DMS53 treated with DMSO at 0.1 percent for 48 hours (cell line): Measurements from ENCODE around the gene EDAR.

Experiments used
- DNase-seq: peaks from one replicate; lab custom pipeline; 2025; ENCODE audit not compliant: unreplicated experiment; lab: John Stamatoyannopoulos, UW

EDAR gene

GRCh38 chr2:109005686-109006204 is 16.7 kb upstream of the EDAR start:
- no peak for DNase-seq

GRCh38 chr2:109001201-109001600 is 12.2 kb upstream of the EDAR start:
- no peak for DNase-seq

- no peak for DNase-seq
Measured at GRCh38 chr2:109000738-109001137, 11.7 kb upstream of the EDAR start.

GRCh38 chr2:108998911-108999310 is 9.9 kb upstream of the EDAR start:
- DNase-seq: no peak

GRCh38 chr2:108994178-108994577 is 5.2 kb upstream of the EDAR start:
- DNase-seq: no peak

GRCh38 chr2:108993095-108993937 is 4.3 kb upstream of the EDAR start:
- DNase-seq: no peak

- DNase-seq: no peak
Measured at GRCh38 chr2:108988076-108988795, 784 bp downstream of the EDAR start.

GRCh38 chr2:108986916-108987510 is 2.0 kb downstream of the EDAR start:
- DNase-seq: no peak

GRCh38 chr2:108983610-108984009 is 5.4 kb downstream of the EDAR start:
- no peak for DNase-seq

- no peak for DNase-seq
Measured at GRCh38 chr2:108983061-108983460, 6.0 kb downstream of the EDAR start.

GRCh38 chr2:108982259-108982679 is 6.8 kb downstream of the EDAR start:
- peak; percentile 37 for DNase-seq

- no peak for DNase-seq
Measured at GRCh38 chr2:108981846-108982245, 7.2 kb downstream of the EDAR start.

- no peak for DNase-seq
Measured at GRCh38 chr2:108980076-108980475, 8.9 kb downstream of the EDAR start.

GRCh38 chr2:108979461-108979860 is 9.6 kb downstream of the EDAR start:
- no peak for DNase-seq

- peak; percentile 49 for DNase-seq
Measured at GRCh38 chr2:108978709-108979111, 10.3 kb downstream of the EDAR start.

GRCh38 chr2:108975613-108976435 is 13.2 kb downstream of the EDAR start:
- no peak for DNase-seq

GRCh38 chr2:108974674-108975073 is 14.3 kb downstream of the EDAR start:
- DNase-seq: no peak

GRCh38 chr2:108972663-108973062 is 16.4 kb downstream of the EDAR start:
- DNase-seq: no peak

- DNase-seq: no peak
Measured at GRCh38 chr2:108971661-108972566, 17.1 kb downstream of the EDAR start.

GRCh38 chr2:108970369-108970768 is 18.7 kb downstream of the EDAR start:
- no peak for DNase-seq
